GM23338 (cell line): ENCODE results near the gene ATL3. TPM values are rescaled to one million over a fixed set of nuclear protein-coding genes. Genes with fewer than 3 reads are reported as not detected.
A peak's percentile ranks its signal among the peaks of the same experiment; 100 is the strongest.

Experiments used
- ATAC-seq: fragments of 200-7000 bp; cut with Tn5 transposase; 3 replicates; pipeline ENCODE4 v1.9.1; 2020
- DNase-seq: peaks from one replicate; pipeline ENCODE4 v3.0.0-alpha.2; 2015; ENCODE audit warnings: low spot score
- H2AFZ ChIP-seq: fragments of 200-600 bp; sonication (generic); 2 replicates; pipeline ENCODE4 v1.8.0; 2016; ENCODE audit warnings: antibody characterized with exemption, mild to moderate bottlenecking, moderate library complexity
- H3F3A ChIP-seq: fragments of 200-600 bp; sonication (generic); replicated peaks from 2 replicates; pipeline ENCODE4 v1.8.0; 2017; ENCODE audit warnings: antibody characterized with exemption, mixed run types, low read depth
- H3K27ac ChIP-seq: fragments of 200-600 bp; sonication (generic); 2 replicates; pipeline ENCODE4 v1.6.1; 2016; ENCODE audit warnings: low read depth
- H3K27me3 ChIP-seq: fragments of 200-600 bp; sonication (generic); 2 replicates; pipeline ENCODE4 v1.8.0; 2016; ENCODE audit warnings: mild to moderate bottlenecking, mixed run types, moderate library complexity; ENCODE audit not compliant: insufficient read depth
- H3K36me3 ChIP-seq: fragments of 200-600 bp; sonication (generic); 2 replicates; pipeline ENCODE4 v1.8.0; 2016; ENCODE audit warnings: mild to moderate bottlenecking; ENCODE audit not compliant: insufficient read depth
- H3K4me1 ChIP-seq: fragments of 200-600 bp; sonication (generic); 2 replicates; pipeline ENCODE4 v1.8.0; 2016; ENCODE audit warnings: mild to moderate bottlenecking, moderate library complexity; ENCODE audit not compliant: insufficient read depth
- H3K4me2 ChIP-seq: fragments of 200-600 bp; sonication (generic); 2 replicates; pipeline ENCODE4 v1.7.1; 2017; ENCODE audit warnings: mixed run types
- H3K4me3 ChIP-seq: fragments of 200-600 bp; sonication (generic); 2 replicates; pipeline ENCODE4 v1.6.1; 2016; ENCODE audit warnings: mixed run types
- H3K79me2 ChIP-seq: fragments of 200-600 bp; sonication (generic); replicated peaks from 2 replicates; pipeline ENCODE4 v1.8.0; 2017; ENCODE audit warnings: mild to moderate bottlenecking; ENCODE audit not compliant: insufficient read depth
- H3K9me2 ChIP-seq: fragments of 200-600 bp; sonication (generic); 2 replicates; pipeline ENCODE4 v1.8.0; 2017; ENCODE audit not compliant: insufficient read depth
- H4K20me1 ChIP-seq: fragments of 200-600 bp; sonication (generic); replicated peaks from 2 replicates; pipeline ENCODE4 v1.8.0; 2017; ENCODE audit warnings: mild to moderate bottlenecking; ENCODE audit not compliant: insufficient read depth
- H3K27ac Mint-ChIP-seq: 2 replicates; pipeline ENCODE4 v1.8.0; 2020; ENCODE audit warnings: inconsistent platforms, mild to moderate bottlenecking, moderate library complexity, mixed read lengths
- H3K27me3 Mint-ChIP-seq: 3 replicates; pipeline ENCODE4 v1.8.0; 2022; ENCODE audit warnings: low read depth, mild to moderate bottlenecking, moderate library complexity, mixed read lengths, inconsistent platforms; ENCODE audit not compliant: insufficient read depth, poor library complexity
- H3K36me3 Mint-ChIP-seq: 3 replicates; pipeline ENCODE4 v1.8.0; 2021; ENCODE audit warnings: low read depth, mild to moderate bottlenecking, inconsistent platforms, moderate library complexity, mixed read lengths
- H3K4me1 Mint-ChIP-seq: 3 replicates; pipeline ENCODE4 v1.8.0; 2020; ENCODE audit warnings: mild to moderate bottlenecking, inconsistent platforms, mixed read lengths
- H3K4me3 Mint-ChIP-seq: 3 replicates; pipeline ENCODE4 v1.8.0; 2021; ENCODE audit warnings: moderate library complexity, mild to moderate bottlenecking, inconsistent platforms, mixed read lengths
- H3K9me3 Mint-ChIP-seq: 3 replicates; pipeline ENCODE4 v1.8.0; 2020; ENCODE audit warnings: moderate library complexity, mild to moderate bottlenecking, inconsistent platforms, mixed read lengths
- CREB1 ChIP-seq: fragments of 250-450 bp; sonication (Bioruptor Pico); IDR thresholded peaks from 2 replicates; pipeline ENCODE4 v1.5.0; 2020; ENCODE audit warnings: low read depth, mild to moderate bottlenecking, moderate library complexity
- EZH2 ChIP-seq: fragments of 200-600 bp; sonication (generic); IDR thresholded peaks from one replicate; pipeline ENCODE4 v1.8.0; 2017; ENCODE audit warnings: antibody characterized with exemption, mild to moderate bottlenecking, low read depth; ENCODE audit not compliant: unreplicated experiment
- EZH2phosphoT487 ChIP-seq: fragments of 200-600 bp; sonication (generic); IDR thresholded peaks from one replicate; pipeline ENCODE4 v1.8.1; 2018; ENCODE audit warnings: antibody characterized with exemption; ENCODE audit not compliant: unreplicated experiment
- JUNB ChIP-seq: IDR thresholded peaks from one replicate; pipeline ENCODE4 v1.6.1; 2016; ENCODE audit warnings: antibody characterized with exemption; ENCODE audit not compliant: unreplicated experiment
- NANOG ChIP-seq: IDR thresholded peaks from 2 replicates; pipeline ENCODE4 v1.6.1; 2016; ENCODE audit warnings: antibody characterized with exemption, borderline replicate concordance
- POLR2AphosphoS5 ChIP-seq: IDR thresholded peaks from 2 replicates; pipeline ENCODE4 v1.6.1; 2016; ENCODE audit warnings: antibody characterized with exemption, low read depth
- STAT1 ChIP-seq: IDR thresholded peaks from one replicate; pipeline ENCODE4 v1.6.1; 2016; ENCODE audit warnings: antibody characterized with exemption; ENCODE audit not compliant: unreplicated experiment
- ZNF114 ChIP-seq: fragments of 250-450 bp; sonication (Bioruptor Pico); IDR thresholded peaks from 2 replicates; pipeline ENCODE4 v1.5.0; 2020; ENCODE audit warnings: mild to moderate bottlenecking, moderate library complexity
- ZNF331 ChIP-seq: fragments of 250-450 bp; sonication (Bioruptor Pico); IDR thresholded peaks from 2 replicates; pipeline ENCODE4 v1.5.0; 2020; ENCODE audit warnings: low read depth, mild to moderate bottlenecking, moderate library complexity
- polyA plus RNA-seq: library from polyadenylated mRNA; unstranded; fragments of >200 nt; fragmentation: Nextera tagmentation; extraction: Ambion mirVana; gene quantifications from 2 replicates; pipeline ENCODE4 v1.2.1, GENCODE V29; 2016
- total RNA-seq: library from RNA; depleted of rRNA; stranded (reverse); fragments of >200 nt; shearing (Covaris generic); gene quantifications from 2 replicates; pipeline ENCODE4 v1.2.3, GENCODE V29; 2014
- TF ChIP-seq, protein P1 (sequence below), 2 experiments: fragments of 200-600 bp in 1 of 2; sonication (generic) in 1 of 2; conservative IDR thresholded peaks; 2 replicates each; pipeline versions ENCODE4 v1.5.1 to v1.6.1; 2016 to 2017; ENCODE audit warnings: antibody characterized with exemption in 2 of 2, low read depth in 2 of 2, mild to moderate bottlenecking in 2 of 2, moderate library complexity in 1 of 2
- TF ChIP-seq, protein P2 (sequence below): IDR thresholded peaks from one replicate; pipeline ENCODE4 v1.6.1; 2018; ENCODE audit warnings: antibody characterized with exemption; ENCODE audit not compliant: unreplicated experiment
- TF ChIP-seq, protein P3 (sequence below): IDR thresholded peaks from 2 replicates; pipeline ENCODE4 v1.6.1; 2016; ENCODE audit warnings: antibody characterized with exemption

Gene ATL3
- total and polyA plus RNA-seq, 2 experiments from 2014 or later, result 6.8 to 20.4 TPM

DNA sequence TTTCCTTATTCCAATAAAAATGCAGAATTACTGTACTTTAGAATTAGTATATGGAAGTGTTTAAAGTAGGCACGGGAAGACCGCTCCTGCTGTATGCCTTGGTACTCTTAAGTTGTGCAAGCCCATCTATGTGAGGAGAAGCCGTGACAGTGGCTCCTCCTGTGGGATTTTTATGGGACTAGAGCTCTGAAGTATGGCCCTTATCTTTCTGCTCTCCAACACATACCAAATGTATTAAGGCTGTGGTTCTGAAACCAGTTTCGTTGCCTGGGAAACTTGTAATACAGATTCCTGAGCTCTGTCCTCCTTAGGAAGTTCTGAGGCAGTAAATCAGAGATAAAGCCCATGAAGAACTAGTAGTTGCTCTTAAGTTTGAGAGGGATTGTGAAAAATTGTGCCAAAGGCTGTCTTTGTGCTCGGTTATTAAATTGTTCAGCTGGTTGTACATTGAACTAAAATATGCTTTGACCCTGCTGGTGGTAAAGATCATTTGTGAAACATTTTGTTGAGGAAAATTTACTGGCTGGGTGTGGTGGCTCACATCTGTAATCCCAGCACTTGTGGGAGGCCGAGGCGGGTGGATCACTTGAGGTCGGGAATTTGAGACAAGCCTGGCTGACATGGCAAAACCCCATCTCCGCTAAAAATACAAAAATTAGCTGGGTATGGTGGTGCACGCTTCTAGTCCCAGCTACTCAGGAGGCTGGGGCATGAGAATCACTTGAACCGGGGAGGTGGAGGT is 39.5 kb upstream of the ATL3 start:
- DNase-seq (no peak), ATAC-seq (peak; percentile 32; the same call in 1 of the 3 replicates)
- TF ChIP-seq, protein P1, sequence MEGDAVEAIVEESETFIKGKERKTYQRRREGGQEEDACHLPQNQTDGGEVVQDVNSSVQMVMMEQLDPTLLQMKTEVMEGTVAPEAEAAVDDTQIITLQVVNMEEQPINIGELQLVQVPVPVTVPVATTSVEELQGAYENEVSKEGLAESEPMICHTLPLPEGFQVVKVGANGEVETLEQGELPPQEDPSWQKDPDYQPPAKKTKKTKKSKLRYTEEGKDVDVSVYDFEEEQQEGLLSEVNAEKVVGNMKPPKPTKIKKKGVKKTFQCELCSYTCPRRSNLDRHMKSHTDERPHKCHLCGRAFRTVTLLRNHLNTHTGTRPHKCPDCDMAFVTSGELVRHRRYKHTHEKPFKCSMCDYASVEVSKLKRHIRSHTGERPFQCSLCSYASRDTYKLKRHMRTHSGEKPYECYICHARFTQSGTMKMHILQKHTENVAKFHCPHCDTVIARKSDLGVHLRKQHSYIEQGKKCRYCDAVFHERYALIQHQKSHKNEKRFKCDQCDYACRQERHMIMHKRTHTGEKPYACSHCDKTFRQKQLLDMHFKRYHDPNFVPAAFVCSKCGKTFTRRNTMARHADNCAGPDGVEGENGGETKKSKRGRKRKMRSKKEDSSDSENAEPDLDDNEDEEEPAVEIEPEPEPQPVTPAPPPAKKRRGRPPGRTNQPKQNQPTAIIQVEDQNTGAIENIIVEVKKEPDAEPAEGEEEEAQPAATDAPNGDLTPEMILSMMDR (conservative IDR thresholded peaks at IDR 0.05; ENCODE audit: low read depth in 2 of 2), result 0 out of 4 replicates have a peak, but pooled peaks of 1 of the 2 experiments have one; percentile 1
- no peak for TF ChIP-seq STAT1
- H3K4me3 ChIP-seq, result no peak overlapping the region
- H3K27ac Mint-ChIP-seq, result no peak overlapping the region; the same call in 1 of the 2 replicates
- peaks cover 50% of the 10 kb centered on the region for H4K20me1 ChIP-seq
- H3F3A ChIP-seq, result no peaks in the 10 kb centered on the region
- H3K36me3 ChIP-seq, result no peaks in the 10 kb centered on the region
- H2AFZ ChIP-seq, result no peak overlapping the region
- H3K4me1 ChIP-seq, result no peaks in the 10 kb centered on the region
- H3K79me2 ChIP-seq, result peaks cover 99% of the 10 kb centered on the region
- H3K36me3 Mint-ChIP-seq, result no peaks in the 10 kb centered on the region
- no peaks in the 10 kb centered on the region for H3K9me3 Mint-ChIP-seq
- peak overlapping the region; percentile 39; the same call in 1 of the 2 replicates for H3K27ac ChIP-seq
- no peak overlapping the region for H3K4me2 ChIP-seq
- no peaks in the 10 kb centered on the region for H3K9me2 ChIP-seq
- no peaks in the 10 kb centered on the region for H3K27me3 ChIP-seq
- H3K4me1 Mint-ChIP-seq, result peaks cover 15% of the 10 kb centered on the region; the same call in 2 of the 3 replicates
- no peaks in the 10 kb centered on the region for H3K27me3 Mint-ChIP-seq
- no peak overlapping the region for H3K4me3 Mint-ChIP-seq

DNA sequence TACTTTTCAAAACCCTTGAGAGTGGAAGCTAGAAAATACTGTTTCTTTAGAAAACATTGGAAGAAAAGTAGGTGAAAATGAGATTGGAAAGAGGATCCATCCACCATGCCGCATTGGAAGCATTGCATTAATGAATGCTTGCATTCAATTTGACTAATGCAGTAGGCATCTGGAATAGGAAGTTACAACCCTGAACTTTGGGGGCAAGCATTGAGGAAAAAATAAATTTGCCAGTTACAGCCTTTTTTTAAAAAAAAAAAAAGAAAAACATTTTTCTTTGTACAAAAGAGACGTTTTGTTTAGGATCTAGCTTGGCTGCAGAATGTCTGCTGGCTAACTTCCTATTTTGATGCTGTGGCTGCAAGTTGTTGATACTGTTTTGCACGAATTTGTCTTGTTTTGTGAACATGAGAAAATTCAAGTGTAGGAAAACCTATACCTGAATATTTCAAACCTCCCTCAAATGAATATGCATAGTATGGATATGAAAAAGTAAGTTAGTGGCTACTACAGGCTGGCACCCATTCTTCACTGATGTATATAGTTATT is 38.2 kb upstream of the ATL3 start:
- DNase-seq, result no peak
- Histone ChIP-seq H3K4me1 (no peaks in the 10 kb centered on the region), H4K20me1 (peaks cover 55% of the 10 kb centered on the region), H3K36me3 (no peaks in the 10 kb centered on the region), H3K4me3 (no peak overlapping the region), H2AFZ (no peak overlapping the region), H3F3A (no peaks in the 10 kb centered on the region), H3K27me3 (no peaks in the 10 kb centered on the region), H3K79me2 (peaks cover 99% of the 10 kb centered on the region), H3K9me2 (no peaks in the 10 kb centered on the region), H3K27ac (no peak overlapping the region), H3K4me2 (no peak overlapping the region)
- H3K4me3 Mint-ChIP-seq, result no peak overlapping the region
- H3K4me1 Mint-ChIP-seq, result peaks cover 15% of the 10 kb centered on the region; the same call in 2 of the 3 replicates
- ATAC-seq, result no peak
- H3K36me3 Mint-ChIP-seq, result no peaks in the 10 kb centered on the region
- no peaks in the 10 kb centered on the region for H3K9me3 Mint-ChIP-seq
- no peaks in the 10 kb centered on the region for H3K27me3 Mint-ChIP-seq
- H3K27ac Mint-ChIP-seq, result no peak overlapping the region
- TF ChIP-seq, protein P2, sequence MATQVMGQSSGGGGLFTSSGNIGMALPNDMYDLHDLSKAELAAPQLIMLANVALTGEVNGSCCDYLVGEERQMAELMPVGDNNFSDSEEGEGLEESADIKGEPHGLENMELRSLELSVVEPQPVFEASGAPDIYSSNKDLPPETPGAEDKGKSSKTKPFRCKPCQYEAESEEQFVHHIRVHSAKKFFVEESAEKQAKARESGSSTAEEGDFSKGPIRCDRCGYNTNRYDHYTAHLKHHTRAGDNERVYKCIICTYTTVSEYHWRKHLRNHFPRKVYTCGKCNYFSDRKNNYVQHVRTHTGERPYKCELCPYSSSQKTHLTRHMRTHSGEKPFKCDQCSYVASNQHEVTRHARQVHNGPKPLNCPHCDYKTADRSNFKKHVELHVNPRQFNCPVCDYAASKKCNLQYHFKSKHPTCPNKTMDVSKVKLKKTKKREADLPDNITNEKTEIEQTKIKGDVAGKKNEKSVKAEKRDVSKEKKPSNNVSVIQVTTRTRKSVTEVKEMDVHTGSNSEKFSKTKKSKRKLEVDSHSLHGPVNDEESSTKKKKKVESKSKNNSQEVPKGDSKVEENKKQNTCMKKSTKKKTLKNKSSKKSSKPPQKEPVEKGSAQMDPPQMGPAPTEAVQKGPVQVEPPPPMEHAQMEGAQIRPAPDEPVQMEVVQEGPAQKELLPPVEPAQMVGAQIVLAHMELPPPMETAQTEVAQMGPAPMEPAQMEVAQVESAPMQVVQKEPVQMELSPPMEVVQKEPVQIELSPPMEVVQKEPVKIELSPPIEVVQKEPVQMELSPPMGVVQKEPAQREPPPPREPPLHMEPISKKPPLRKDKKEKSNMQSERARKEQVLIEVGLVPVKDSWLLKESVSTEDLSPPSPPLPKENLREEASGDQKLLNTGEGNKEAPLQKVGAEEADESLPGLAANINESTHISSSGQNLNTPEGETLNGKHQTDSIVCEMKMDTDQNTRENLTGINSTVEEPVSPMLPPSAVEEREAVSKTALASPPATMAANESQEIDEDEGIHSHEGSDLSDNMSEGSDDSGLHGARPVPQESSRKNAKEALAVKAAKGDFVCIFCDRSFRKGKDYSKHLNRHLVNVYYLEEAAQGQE, result no peak
- no peak for TF ChIP-seq JUNB
- TF ChIP-seq EZH2, result no peak
- no peak for TF ChIP-seq NANOG
- TF ChIP-seq EZH2phosphoT487, result no peak
- no peak for TF ChIP-seq ZNF331 (CRISPR knock-in tag)
- no peak for TF ChIP-seq POLR2AphosphoS5
- no peak for TF ChIP-seq ZNF114
- TF ChIP-seq, protein P3, sequence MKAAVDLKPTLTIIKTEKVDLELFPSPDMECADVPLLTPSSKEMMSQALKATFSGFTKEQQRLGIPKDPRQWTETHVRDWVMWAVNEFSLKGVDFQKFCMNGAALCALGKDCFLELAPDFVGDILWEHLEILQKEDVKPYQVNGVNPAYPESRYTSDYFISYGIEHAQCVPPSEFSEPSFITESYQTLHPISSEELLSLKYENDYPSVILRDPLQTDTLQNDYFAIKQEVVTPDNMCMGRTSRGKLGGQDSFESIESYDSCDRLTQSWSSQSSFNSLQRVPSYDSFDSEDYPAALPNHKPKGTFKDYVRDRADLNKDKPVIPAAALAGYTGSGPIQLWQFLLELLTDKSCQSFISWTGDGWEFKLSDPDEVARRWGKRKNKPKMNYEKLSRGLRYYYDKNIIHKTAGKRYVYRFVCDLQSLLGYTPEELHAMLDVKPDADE, result no peak
- TF ChIP-seq, protein P1 (conservative IDR thresholded peaks at IDR 0.05; ENCODE audit: low read depth in 2 of 2), result no peak
- TF ChIP-seq CREB1 (CRISPR knock-in tag), result no peak
